ENCODE results near the gene CCL16. TPM values are rescaled to one million over a fixed set of nuclear protein-coding genes. Genes with fewer than 3 reads are reported as not detected.
"Not testable (repeated sequence)": the region's sequence is repeated elsewhere in the genome, so short reads cannot be mapped to it uniquely, and the experiment has no call there.

Gene CCL16
- total RNA-seq, 2 experiments from 2014 or later: not detected

DNA sequence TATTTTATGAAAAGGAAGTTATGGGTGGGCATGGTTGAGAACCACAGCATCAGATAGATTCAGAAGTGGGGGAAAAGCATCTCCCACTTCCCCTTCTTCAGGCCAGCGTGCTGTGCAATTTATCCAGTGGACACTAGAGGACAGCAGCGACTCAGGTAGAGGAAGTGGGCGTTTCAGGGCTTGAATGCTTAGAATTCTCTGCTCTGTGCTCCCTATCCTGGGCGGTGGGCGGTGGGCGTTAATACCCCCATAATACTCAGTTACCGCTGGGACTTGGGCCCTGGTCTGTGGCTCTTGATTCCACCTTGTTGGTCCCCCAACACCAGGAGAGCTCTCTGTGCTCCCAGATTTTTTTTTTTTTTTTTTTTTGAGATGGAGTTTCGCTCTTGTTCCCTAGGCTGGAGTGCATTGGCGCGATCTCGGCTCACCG, 34.1 kb downstream of the CCL16 start:
- CTCF ChIA-PET: interaction anchor here (0.7 to 1.7 kb wide), 5 partner anchors 14 to 184 kb away, joined by 4 to 7 read pairs (median 4); no protein-coding TSS in a partner anchor
- peaks cover 6% of the 10 kb centered on the region for H3K4me1 Mint-ChIP-seq
- no peaks in the 10 kb centered on the region for H3K36me3 Mint-ChIP-seq (ENCODE audit: low read depth)
- peak; percentile 62 for DNase-seq
- no peaks in the 10 kb centered on the region for H3K27me3 Mint-ChIP-seq
- no peak overlapping the region for H3K27ac Mint-ChIP-seq
- H3K9me3 Mint-ChIP-seq: no peaks in the 10 kb centered on the region
- POLR2A ChIA-PET: no interaction called here
- H3K4me3 Mint-ChIP-seq: no peak overlapping the region

DNA sequence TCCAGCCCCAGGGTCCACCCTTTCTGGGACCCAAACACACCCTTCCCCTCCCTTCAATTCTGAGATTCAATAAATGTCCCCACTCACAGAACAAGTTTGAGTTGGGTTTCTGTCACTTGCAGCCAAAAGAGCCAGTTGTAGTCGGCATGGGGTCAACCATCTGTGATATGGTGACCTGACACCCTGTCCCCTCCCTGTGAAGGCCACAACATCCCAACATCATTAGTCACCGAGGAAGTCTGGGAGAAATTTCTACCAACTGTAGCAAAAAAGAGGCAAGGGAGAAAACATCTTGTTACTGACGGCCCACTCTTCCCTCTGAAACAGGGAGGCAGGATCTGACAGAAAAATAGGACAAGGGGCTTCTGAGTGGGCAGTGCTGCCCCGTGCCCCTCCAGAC, 37.1 kb downstream of the CCL16 start:
- Mint-ChIP-seq H3K4me1 (peaks cover 6% of the 10 kb centered on the region), H3K36me3 (ENCODE audit: low read depth) (no peaks in the 10 kb centered on the region), H3K9me3 (no peaks in the 10 kb centered on the region), H3K27me3 (no peaks in the 10 kb centered on the region), H3K4me3 (no peak overlapping the region), H3K27ac (no peak overlapping the region)
- ChIA-PET CTCF (interaction anchor here (1.8 kb wide), 1 partner anchor 10 kb away, joined by 3 read pairs; no protein-coding TSS in a partner anchor), POLR2A (no interaction called here)
- no peak for DNase-seq

DNA sequence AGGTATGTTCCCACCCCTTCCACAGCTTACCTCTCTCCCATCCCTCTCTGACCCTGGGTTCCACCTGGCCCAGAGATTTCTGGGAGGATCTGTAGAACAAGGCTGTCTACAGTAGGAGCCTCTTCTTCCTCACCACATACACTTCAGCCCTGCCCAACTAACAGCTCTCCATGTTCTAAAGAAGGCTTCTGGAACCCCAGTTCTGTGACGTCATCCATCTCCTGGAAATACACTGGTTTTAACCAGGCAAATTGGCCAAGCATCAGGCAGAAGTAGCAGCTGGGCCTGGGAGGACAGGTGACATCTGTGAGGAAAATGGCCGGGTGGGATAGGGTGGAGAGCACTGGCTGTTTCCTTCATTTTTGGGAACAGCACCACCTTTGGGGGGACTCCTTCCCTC, 37.8 kb downstream of the CCL16 start, which contains the start of gene LYZL6:
LYZL6 (minus strand) TSS at position 177 of the 400 bp plus-strand sequence. CDS start 4,357 bp downstream, outside the sequence.
- ChIA-PET CTCF (interaction anchor here (1.8 kb wide), 1 partner anchor 10 kb away, joined by 3 read pairs; no protein-coding TSS in a partner anchor), POLR2A (interaction anchor here (1.4 kb wide), 1 partner anchor 12 kb away, joined by 5 read pairs; no protein-coding TSS in a partner anchor)
- Mint-ChIP-seq H3K4me3 (no peak within 1 kb of the TSS), H3K27me3 (no peaks in the 10 kb centered on the region), H3K4me1 (peaks cover 6% of the 10 kb centered on the region), H3K9me3 (peaks cover 2% of the 10 kb centered on the region), H3K36me3 (ENCODE audit: low read depth) (no peaks in the 10 kb centered on the region), H3K27ac (no peak within 1 kb of the TSS)
- DNase-seq: no peak

DNA sequence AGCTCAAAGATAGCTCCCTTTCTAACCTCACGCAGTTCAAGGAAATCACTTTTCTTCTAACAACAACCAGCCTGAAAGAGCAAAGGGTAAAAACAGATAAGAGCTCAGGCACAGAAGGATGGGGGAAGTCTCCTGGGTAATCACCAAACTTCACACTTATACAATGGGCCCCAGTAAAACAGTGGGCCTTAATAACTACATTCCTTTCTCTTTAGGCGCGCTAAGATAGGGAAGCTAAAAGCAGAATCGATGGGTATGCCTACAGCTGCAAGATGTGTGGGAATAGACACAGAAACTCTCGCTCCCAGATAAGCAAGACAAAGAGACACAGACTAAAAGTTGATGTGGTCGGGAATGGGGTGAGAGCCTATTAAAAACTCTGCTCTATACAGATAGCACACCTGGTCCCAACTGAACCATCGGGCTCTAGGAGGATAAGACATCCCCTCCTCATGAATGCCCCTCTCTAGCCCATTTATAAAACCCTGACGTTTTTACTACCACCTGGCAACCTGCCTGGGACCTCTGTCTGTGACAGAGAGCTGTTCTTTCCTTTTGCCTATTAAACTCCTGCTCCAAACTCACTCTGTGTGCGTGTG, 38.6 kb downstream of the CCL16 start:
- ChIA-PET CTCF (interaction anchor here (1.8 kb wide), 1 partner anchor 9 kb away, joined by 3 read pairs; no protein-coding TSS in a partner anchor), POLR2A (interaction anchor here (1.4 kb wide), 1 partner anchor 11 kb away, joined by 5 read pairs; no protein-coding TSS in a partner anchor)
- no peak for DNase-seq
- Mint-ChIP-seq H3K27ac (no peak overlapping the region), H3K36me3 (ENCODE audit: low read depth) (no peaks in the 10 kb centered on the region), H3K27me3 (no peaks in the 10 kb centered on the region), H3K9me3 (peaks cover 2% of the 10 kb centered on the region), H3K4me3 (no peak overlapping the region), H3K4me1 (peaks cover 6% of the 10 kb centered on the region)

DNA sequence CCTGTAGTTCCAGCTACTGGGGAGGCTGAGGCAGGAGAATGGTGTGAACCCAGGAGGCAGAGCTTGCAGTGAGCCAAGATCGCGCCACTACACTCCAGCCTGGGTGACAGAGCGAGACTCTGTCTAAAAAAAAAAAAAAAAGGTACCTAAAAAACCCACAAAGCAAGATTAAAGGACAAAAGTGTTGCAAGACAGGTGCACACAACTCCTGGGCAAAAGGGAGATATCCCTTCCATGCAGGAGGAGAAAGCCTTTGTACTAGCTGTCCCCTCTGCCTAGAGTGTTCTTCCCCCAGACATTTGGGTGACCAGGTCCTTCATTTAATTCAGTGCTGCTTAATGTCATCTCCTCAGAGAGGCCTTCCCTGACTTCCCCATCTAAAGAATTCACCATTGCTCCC, 42.8 kb downstream of the CCL16 start:
- H3K4me1 Mint-ChIP-seq; DNase-seq; POLR2A ChIA-PET; H3K36me3 Mint-ChIP-seq (ENCODE audit: low read depth); H3K4me3 Mint-ChIP-seq; H3K27ac Mint-ChIP-seq; H3K9me3 Mint-ChIP-seq; H3K27me3 Mint-ChIP-seq: not testable (repeated sequence)
- CTCF ChIA-PET: interaction anchor here (2.0 kb wide), 1 partner anchor 31 kb away, joined by 4 read pairs; no protein-coding TSS in a partner anchor

DNA sequence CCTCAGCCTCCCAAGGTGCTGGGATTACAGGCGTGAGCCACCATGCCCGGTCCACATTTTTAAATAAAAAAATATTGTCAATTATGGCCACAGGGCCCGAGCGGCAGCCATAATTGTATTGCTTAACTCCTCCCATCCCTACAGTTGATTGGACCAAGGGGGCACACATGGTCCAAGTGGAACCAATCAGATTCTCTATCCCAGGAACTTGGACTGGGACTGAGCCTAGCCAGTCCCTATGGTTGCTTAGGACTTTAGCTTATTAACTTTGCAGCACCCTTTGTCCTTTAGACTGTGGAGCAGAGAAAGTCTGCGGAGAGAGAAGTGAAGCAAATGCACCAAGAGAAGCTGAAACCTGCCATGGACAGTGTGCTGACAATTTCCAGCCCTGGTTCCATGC, 45.2 kb downstream of the CCL16 start:
- Mint-ChIP-seq H3K27me3 (peaks cover 7% of the 10 kb centered on the region), H3K36me3 (ENCODE audit: low read depth) (no peaks in the 10 kb centered on the region), H3K27ac (no peak overlapping the region), H3K4me1 (peaks cover 5% of the 10 kb centered on the region), H3K9me3 (peaks cover 2% of the 10 kb centered on the region), H3K4me3 (no peak overlapping the region)
- ChIA-PET POLR2A (no interaction called here), CTCF (no interaction called here)
- DNase-seq: no peak

DNA sequence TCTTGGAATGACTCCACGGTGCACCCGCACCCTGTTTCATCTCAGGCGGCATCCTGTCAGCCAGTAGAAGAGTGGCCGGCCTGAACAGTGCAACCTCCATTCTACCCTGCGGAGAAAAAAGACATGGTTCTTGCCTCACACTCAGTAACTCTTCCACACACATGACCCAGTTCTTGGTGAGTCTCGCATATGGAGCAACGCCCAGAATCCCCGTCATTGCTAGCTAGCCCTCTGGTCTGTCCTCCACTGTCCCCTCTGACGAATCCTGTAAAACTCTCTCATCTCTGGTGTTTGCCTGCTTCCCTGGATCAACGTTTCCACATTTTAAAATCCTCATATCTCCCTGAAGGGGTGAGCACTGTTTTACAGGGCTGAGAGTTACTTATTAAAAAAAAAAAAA, 46.5 kb downstream of the CCL16 start:
- peaks cover 7% of the 10 kb centered on the region for H3K27me3 Mint-ChIP-seq
- CTCF ChIA-PET: no interaction called here
- POLR2A ChIA-PET: no interaction called here
- no peak overlapping the region for H3K27ac Mint-ChIP-seq
- peaks cover 4% of the 10 kb centered on the region for H3K36me3 Mint-ChIP-seq (ENCODE audit: low read depth)
- H3K9me3 Mint-ChIP-seq: peaks cover 2% of the 10 kb centered on the region
- peaks cover 17% of the 10 kb centered on the region for H3K4me1 Mint-ChIP-seq
- no peak overlapping the region for H3K4me3 Mint-ChIP-seq
- DNase-seq: no peak

- DNase-seq: no peak
- ChIA-PET CTCF (interaction anchor here (1.6 kb wide), 1 partner anchor 43 kb away, joined by 3 read pairs; no protein-coding TSS in a partner anchor), POLR2A (interaction anchor here (4.7 kb wide), 1 partner anchor 55 kb away, joined by 40 read pairs; the partner anchor contains the start of gene CCL5)
- Mint-ChIP-seq H3K27ac (no peak overlapping the region), H3K4me1 (peaks cover 29% of the 10 kb centered on the region), H3K4me3 (no peak overlapping the region), H3K27me3 (peaks cover 7% of the 10 kb centered on the region), H3K9me3 (no peaks in the 10 kb centered on the region), H3K36me3 (ENCODE audit: low read depth) (peaks cover 14% of the 10 kb centered on the region)
Measured at GRCh38 chr17:35932586-35932985, 48.7 kb downstream of the CCL16 start.

- ChIA-PET CTCF (interaction anchor here (0.9 to 1.8 kb wide), 6 partner anchors 42 to 168 kb away, joined by 3 to 7 read pairs (median 4); partner anchors contain the start of gene CCL5), POLR2A (interaction anchor here (1.0 to 4.7 kb wide), 10 partner anchors 11 to 122 kb away, joined by 4 to 40 read pairs (median 8); partner anchors contain the start of genes CCL5, LYZL6 and TAF15)
- Mint-ChIP-seq H3K9me3 (no peaks in the 10 kb centered on the region), H3K27me3 (peaks cover 7% of the 10 kb centered on the region), H3K4me3 (no peak overlapping the region), H3K4me1 (peaks cover 29% of the 10 kb centered on the region), H3K36me3 (ENCODE audit: low read depth) (peaks cover 15% of the 10 kb centered on the region), H3K27ac (no peak overlapping the region)
- DNase-seq: no peak
Measured at GRCh38 chr17:35931794-35932425, 49.4 kb downstream of the CCL16 start.

DNA sequence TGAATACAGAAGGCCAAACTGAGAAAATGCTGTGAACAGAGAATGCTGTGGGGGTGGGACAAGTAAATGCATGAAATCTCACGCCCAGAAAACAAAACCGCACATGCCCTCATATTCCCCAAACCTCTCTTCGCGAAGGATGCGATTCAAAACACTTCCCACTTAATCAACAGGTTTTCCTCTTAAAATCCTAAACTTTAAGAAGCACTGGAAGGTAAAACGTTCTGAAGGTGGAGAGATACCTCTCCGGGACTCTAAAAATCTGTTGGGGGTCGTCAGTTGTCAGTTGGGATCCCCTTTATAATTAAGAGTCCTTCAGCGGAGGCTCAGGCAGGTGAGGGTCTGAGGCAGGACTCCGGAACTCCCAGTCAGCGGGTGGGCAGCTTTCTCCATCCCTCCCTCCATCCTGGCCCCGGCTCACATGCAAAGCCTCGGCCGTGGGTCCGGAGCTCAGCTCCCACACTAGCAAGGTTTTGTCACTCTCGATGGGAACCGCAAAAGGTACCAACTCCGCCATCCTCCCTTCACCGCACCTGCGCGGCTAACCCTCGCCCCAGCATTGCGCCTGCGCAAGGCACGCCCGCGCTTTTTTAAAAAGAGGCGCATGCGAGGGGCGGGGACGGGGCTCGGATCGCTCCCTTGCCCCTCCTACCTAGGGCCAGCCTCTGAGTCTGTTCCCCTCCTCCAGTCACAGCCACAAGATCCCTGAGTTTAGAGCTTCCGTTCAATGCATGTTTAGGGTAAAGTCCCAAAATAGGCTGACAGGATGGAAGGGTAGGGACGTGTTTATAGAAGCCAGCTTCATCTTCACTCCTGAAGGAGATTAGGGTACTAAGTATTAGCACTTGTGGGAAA, 50.9 kb downstream of the CCL16 start, which contains the start of gene RDM1:
RDM1 (minus strand) TSS at position 563 of the 855 bp plus-strand sequence; CDS start at position 517, 46 bp downstream.
- Mint-ChIP-seq H3K36me3 (ENCODE audit: low read depth) (peaks cover 18% of the 10 kb centered on the region), H3K4me1 (peaks cover 32% of the 10 kb centered on the region)
- POLR2A ChIA-PET: interaction anchor here (0.9 to 4.7 kb wide), 15 partner anchors 9 to 556 kb away, joined by 3 to 40 read pairs (median 5); partner anchors contain the start of genes CCL5, TAF15 and ZNHIT3

GRCh38 chr17:35927714-35928113, 53.6 kb downstream of the CCL16 start:
- Mint-ChIP-seq H3K27me3 (peaks cover 3% of the 10 kb centered on the region), H3K36me3 (ENCODE audit: low read depth) (peaks cover 39% of the 10 kb centered on the region), H3K4me1 (peaks cover 40% of the 10 kb centered on the region), H3K9me3 (no peaks in the 10 kb centered on the region), H3K4me3 (no peak overlapping the region), H3K27ac (no peak overlapping the region)
- CTCF ChIA-PET: interaction anchor here (0.7 kb wide), 1 partner anchor 69 kb away, joined by 3 read pairs; no protein-coding TSS in a partner anchor
- POLR2A ChIA-PET: no interaction called here
- no peak for DNase-seq

More for the DNA sequence above, 50.9 kb downstream of the CCL16 start, which contains the start of gene RDM1:
- DNase-seq: peak; percentile 93
- Mint-ChIP-seq H3K9me3 (no peaks in the 10 kb centered on the region), H3K27me3 (peaks cover 7% of the 10 kb centered on the region), H3K4me3 (peak within 1 kb of the TSS; percentile 84), H3K27ac (peak within 1 kb of the TSS; percentile 74)
- CTCF ChIA-PET: interaction anchor here (0.6 to 1.8 kb wide), 7 partner anchors 11 to 167 kb away, joined by 3 to 7 read pairs (median 3); partner anchors contain the start of gene CCL5
